Thoracic aorta (tissue), 2 donors: ENCODE results near the gene HSPA1B. TPM values are rescaled to one million over a fixed set of nuclear protein-coding genes. Genes with fewer than 3 reads are reported as not detected.

Experiments used
- ATAC-seq: fragments of 150-250 bp; one replicate; pipeline ENCODE4 v1.8.0; 2017; ENCODE audit warnings: low read depth; ENCODE audit not compliant: insufficient number of reproducible peaks, low FRiP score
- DNase-seq: peaks from one replicate; pipeline ENCODE4 v3.0.0-alpha.2; 2020; ENCODE audit warnings: low spot score
- H3K27ac ChIP-seq, 2 donors: fragments of 200-600 bp; sonication (generic); 1 replicate in 1 of 2; 2 replicates in 1 of 2; pipeline ENCODE4 v1.5.1; 2016; ENCODE audit warnings: mild to moderate bottlenecking in 2 of 2, moderate library complexity in 2 of 2
- H3K27me3 ChIP-seq: fragments of 200-600 bp; sonication (generic); replicated peaks from 2 replicates; pipeline ENCODE4 v1.6.0; 2016; ENCODE audit warnings: mild to moderate bottlenecking; ENCODE audit not compliant: insufficient read depth
- H3K36me3 ChIP-seq: fragments of 200-600 bp; sonication (generic); one replicate; pipeline ENCODE4 v1.5.1; 2016
- H3K4me1 ChIP-seq, 2 donors: fragments of 200-600 bp; sonication (generic); 1 replicate in 1 of 2; 2 replicates in 1 of 2; pipeline versions ENCODE4 v1.5.1 to v1.6.0; 2016; ENCODE audit warnings: low read depth in 2 of 2, mild to moderate bottlenecking in 1 of 2; ENCODE audit not compliant: control insufficient read depth in 1 of 2
- H3K4me3 ChIP-seq: fragments of 200-600 bp; sonication (generic); 2 replicates; pipeline ENCODE4 v1.5.1; 2016; ENCODE audit warnings: mild to moderate bottlenecking
- H3K9me3 ChIP-seq: fragments of 200-600 bp; sonication (generic); 2 replicates; pipeline ENCODE4 v1.5.1; 2016
- total RNA-seq, 2 donors: library from RNA; depleted of rRNA; stranded (reverse); fragments of >200 nt; gene quantifications; one replicate each; pipeline versions ENCODE4 v1.1.0 to v1.2.3, GENCODE V29; 2016
- TF ChIP-seq, protein P1 (sequence below): fragments of 200-600 bp; sonication (generic); IDR thresholded peaks from one replicate; pipeline ENCODE4 v1.5.1; 2019; ENCODE audit warnings: antibody characterized with exemption

The HSPA1B gene
- total RNA-seq, 2 donors from 2014 or later: 178 to 262 TPM

DNA sequence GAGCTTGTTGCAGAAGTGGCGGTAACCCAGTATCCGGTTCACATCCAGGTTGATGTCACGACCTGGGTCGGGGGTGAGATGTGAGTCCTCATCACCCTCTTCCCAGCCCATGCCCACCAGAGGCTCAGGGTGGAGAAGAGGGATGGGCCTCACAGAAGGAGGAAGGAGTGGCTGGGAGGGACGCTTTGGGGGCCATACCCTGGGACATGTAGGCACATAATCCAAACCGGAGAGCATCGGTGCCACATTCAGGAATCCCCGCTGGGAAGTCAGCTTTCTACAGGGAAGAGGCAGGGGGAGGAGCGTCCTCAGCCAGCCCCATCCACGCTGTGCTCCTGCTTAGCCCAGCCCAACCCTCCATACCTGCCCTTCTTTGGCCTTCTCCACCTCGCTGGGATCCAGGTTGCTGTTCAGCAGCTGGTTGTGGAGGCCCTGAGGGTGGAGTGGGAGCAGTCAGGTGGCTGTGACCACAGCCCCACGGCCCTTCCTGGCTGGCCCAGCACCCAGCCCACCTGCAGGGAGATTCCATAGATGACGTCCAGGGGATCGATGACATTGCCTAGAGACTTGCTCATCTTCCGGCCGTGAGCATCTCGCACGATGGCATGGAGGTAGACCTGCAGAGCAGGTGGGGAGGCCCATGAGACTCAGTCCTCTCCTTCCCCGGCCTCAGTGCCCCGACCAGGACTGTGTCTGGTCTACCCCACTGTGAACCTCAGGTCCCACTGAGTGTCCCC, 46.9 kb upstream of the HSPA1B start:
- TF ChIP-seq, protein P1, sequence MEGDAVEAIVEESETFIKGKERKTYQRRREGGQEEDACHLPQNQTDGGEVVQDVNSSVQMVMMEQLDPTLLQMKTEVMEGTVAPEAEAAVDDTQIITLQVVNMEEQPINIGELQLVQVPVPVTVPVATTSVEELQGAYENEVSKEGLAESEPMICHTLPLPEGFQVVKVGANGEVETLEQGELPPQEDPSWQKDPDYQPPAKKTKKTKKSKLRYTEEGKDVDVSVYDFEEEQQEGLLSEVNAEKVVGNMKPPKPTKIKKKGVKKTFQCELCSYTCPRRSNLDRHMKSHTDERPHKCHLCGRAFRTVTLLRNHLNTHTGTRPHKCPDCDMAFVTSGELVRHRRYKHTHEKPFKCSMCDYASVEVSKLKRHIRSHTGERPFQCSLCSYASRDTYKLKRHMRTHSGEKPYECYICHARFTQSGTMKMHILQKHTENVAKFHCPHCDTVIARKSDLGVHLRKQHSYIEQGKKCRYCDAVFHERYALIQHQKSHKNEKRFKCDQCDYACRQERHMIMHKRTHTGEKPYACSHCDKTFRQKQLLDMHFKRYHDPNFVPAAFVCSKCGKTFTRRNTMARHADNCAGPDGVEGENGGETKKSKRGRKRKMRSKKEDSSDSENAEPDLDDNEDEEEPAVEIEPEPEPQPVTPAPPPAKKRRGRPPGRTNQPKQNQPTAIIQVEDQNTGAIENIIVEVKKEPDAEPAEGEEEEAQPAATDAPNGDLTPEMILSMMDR: no peak
- ATAC-seq (no peak), DNase-seq (no peak)
- Histone ChIP-seq H3K9me3 (no peaks in the 10 kb centered on the region), H3K27ac (no peak overlapping the region), H3K27me3 (no peaks in the 10 kb centered on the region), H3K4me1 (peaks cover 6 to 9% of the 10 kb centered on the region in 2 donors), H3K36me3 (peaks cover 50% of the 10 kb centered on the region), H3K4me3 (no peak overlapping the region)

DNA sequence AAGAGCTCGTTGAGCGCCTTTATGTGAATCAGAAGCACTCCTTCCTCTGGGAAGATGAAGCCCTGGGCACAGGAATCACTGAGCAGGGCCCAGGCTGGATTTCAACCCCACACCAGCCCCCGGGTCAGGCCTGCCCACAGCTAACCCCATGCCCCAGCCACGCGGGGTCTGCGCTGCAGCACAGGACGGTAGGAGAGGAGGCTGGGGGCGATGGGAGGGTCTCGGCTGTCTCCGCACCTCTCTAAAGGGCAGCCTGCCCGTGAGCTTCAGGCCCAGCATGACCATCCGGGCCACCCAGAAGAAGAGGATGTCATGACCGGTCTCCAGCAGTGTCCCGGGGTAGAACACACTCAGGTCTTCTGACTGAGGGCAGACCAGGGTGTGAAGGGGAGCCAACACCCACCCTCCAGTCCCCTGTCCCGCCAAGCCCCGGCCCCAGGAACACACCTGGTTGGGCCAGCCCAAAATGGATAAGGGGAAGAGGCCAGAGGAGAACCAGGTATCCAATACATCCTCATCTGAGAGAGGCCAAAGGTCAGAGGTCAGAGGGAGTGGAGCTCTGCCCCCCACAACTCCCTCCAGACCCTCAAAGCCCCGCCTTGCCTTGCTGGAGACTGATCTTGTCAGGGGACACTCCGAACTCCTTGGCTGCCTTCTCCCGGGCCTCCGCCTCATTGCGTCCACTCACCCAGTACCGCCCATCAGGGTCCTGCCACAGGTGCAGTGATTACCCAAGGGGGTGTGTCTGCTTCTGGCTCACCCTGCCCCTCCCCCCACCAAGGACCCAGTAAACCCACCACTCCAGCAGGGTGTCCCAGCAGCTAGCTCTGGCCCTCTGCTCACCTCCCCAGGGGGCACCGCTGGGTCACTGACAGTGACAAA, 46.1 kb upstream of the HSPA1B start:
- H3K36me3 ChIP-seq: peaks cover 50% of the 10 kb centered on the region
- H3K27me3 ChIP-seq: no peaks in the 10 kb centered on the region
- no peak overlapping the region for H3K4me3 ChIP-seq
- H3K9me3 ChIP-seq: no peaks in the 10 kb centered on the region
- DNase-seq (no peak), ATAC-seq (no peak)
- H3K27ac ChIP-seq: no peak overlapping the region
- TF ChIP-seq, protein P1: no peak
- H3K4me1 ChIP-seq: peaks cover 6 to 8% of the 10 kb centered on the region in 2 donors

DNA sequence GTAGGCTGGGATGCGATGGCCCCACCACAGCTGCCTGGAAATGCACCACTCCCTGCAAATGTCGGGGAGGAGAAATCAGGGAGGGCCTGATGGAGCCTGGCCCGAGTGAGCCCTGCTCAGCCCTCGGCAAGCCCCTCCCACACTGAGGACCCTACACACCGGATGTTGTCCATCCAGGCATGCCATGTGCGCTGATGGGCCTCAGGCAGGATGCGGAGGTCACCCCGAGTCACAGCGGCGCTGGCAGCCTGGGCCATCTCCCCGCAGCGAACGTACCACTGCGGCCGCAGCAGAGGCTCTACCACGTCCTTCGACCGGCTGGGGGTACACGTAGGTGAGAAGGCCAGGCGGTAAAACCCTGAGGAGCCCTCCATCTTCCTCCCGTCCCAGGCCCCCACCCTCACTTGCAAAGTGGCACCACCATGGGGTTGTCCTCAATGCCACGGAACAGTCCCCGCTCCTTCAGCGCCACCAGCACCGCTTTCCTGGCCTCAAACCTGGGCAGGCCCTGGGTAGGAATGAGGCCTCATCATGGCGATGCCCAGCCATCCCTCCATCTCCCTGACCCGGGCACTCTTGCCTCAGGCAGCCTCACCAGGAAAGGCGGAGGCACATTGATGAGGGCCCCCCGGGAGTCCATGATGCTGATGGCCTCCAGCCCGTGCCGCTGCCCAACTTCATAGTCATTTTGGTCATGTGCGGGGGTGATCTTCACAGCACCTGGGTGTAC, 45.2 kb upstream of the HSPA1B start:
- Histone ChIP-seq H3K27me3 (no peaks in the 10 kb centered on the region), H3K27ac (no peak overlapping the region), H3K4me3 (no peak overlapping the region), H3K36me3 (peaks cover 50% of the 10 kb centered on the region), H3K4me1 (peaks cover under 1% of the 10 kb centered on the region in 2 donors), H3K9me3 (no peaks in the 10 kb centered on the region)
- ATAC-seq: no peak
- no peak for DNase-seq
- TF ChIP-seq, protein P1: no peak

DNA sequence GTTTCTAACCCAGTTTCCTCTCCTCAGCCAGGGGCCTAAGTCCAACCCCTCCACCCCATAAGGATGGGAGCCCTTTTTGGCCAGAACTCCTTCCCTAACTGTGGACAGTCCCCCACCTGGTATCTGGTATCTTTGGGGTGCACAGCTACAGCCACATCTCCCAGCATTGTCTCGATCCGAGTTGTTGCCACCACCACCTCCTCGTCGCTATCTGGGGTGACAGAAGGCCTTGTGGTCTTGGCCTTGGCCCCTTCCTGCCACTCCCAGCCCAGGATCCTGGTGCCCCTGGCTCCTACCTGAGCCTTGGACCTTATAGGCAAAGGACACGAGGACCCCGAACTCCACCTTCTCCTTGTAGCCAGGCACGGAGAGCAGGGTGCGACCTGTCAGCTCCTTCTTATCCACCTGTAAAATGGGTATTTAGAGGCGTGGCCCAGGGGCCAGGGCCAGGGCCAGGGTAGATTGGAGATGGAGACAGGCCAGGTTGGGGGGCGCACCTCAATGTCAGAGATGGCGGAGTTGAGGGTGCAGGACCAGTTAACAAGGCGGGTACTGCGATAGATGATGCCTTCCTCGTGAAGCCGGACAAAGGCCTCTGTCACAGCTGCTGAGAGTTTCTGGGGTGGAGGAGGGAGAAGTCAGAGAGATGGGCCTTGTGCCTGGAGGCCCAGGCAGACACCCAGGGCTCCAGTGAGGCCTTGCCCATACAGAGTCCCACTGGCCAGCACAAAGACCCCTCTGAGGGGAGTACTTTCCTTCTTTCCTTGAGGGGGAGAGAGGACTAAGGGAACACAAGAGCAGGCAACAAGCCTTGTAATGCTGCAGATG, 43.2 kb upstream of the HSPA1B start:
- ATAC-seq: no peak

More for the DNA sequence above, 43.2 kb upstream of the HSPA1B start:
- no peak overlapping the region for H3K4me3 ChIP-seq
- TF ChIP-seq, protein P1: no peak
- no peaks in the 10 kb centered on the region for H3K9me3 ChIP-seq
- H3K4me1 ChIP-seq: no peaks in the 10 kb centered on the region
- H3K27me3 ChIP-seq: no peaks in the 10 kb centered on the region
- H3K36me3 ChIP-seq: peaks cover 50% of the 10 kb centered on the region
- no peak overlapping the region for H3K27ac ChIP-seq
- no peak for DNase-seq
